ENCODE measurements around the gene COMMD9.

COMMD9 gene

DNA sequence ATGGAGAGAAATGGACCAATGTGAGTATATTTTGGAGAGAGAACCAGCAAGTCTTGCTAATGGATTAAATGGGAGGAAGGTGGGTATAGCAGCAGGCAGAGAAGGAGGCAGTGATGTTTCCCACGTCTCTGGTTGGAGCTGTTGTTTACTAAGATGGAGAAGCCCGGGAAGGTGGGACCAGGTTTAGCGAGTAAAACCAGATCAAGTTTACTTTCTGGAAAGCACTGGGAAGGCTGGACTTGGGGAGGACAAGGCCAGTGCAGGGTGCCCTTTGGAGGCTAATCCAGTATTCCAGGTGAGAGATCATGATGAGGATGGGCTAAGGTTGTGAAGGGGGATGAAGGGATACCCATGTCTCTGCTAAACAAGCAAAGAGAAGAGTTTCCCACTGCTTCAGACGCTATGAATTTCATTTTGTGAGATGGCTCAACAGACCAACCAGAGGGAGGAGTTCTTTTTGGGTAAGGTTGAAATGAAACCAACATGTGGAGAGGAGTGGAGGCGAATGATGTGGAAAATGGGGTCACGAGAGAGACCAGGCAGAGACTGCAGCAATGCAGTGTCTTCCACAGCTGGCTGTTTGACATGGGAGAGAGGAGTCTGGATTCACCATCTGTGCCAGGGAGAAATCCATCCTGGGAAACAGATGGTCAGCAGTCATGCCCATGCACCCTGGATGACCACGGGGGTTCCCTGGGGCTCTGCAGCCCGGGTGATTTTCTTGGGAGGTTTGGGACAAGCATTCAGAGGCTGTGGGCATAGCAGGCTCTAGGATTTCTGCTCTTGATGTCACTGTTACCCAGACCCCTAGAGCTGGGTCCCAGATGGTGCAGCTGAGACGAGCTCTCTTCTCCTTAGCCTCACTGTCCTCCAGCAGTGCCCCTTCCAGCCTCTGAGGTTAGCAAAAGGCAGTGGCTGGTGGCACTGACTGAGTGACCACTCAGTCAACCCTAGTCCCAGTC, 24.9 kb downstream of the COMMD9 start:
- no peaks in the 10 kb centered on the region for H3K9me3 Mint-ChIP-seq
- H3K4me1 Mint-ChIP-seq: no peaks in the 10 kb centered on the region
- peaks cover 50% of the 10 kb centered on the region for H3K27me3 Mint-ChIP-seq
- no peaks in the 10 kb centered on the region for H3K36me3 Mint-ChIP-seq (ENCODE audit: insufficient read depth)
- DNase-seq (ENCODE audit: low spot score in 2 of 2) (no peak), ATAC-seq (replicated peaks; ENCODE audit: extremely low read depth, poor library complexity, severe bottlenecking) (no peak)
- no peak overlapping the region for H3K4me3 Mint-ChIP-seq
- H3K27ac Mint-ChIP-seq (ENCODE audit: low read depth): no peak overlapping the region

- H3K36me3 Mint-ChIP-seq (ENCODE audit: insufficient read depth): no peaks in the 10 kb centered on the region
- H3K27me3 Mint-ChIP-seq: peaks cover 80% of the 10 kb centered on the region
- no peak for DNase-seq (ENCODE audit: low spot score in 2 of 2)
- H3K9me3 Mint-ChIP-seq: no peaks in the 10 kb centered on the region
- no peak overlapping the region for H3K4me3 Mint-ChIP-seq
- ATAC-seq (replicated peaks; ENCODE audit: extremely low read depth, poor library complexity, severe bottlenecking): no peak
- H3K27ac Mint-ChIP-seq (ENCODE audit: low read depth): no peak overlapping the region
- no peaks in the 10 kb centered on the region for H3K4me1 Mint-ChIP-seq
Measured at GRCh38 chr11:36261094-36261493, 28.1 kb downstream of the COMMD9 start.

- no peak overlapping the region for H3K4me3 Mint-ChIP-seq
- ATAC-seq (replicated peaks; ENCODE audit: extremely low read depth, poor library complexity, severe bottlenecking) (no peak), DNase-seq (ENCODE audit: low spot score in 2 of 2) (no peak)
- H3K27ac Mint-ChIP-seq (ENCODE audit: low read depth): no peak overlapping the region
- peaks cover 79% of the 10 kb centered on the region for H3K27me3 Mint-ChIP-seq
- no peaks in the 10 kb centered on the region for H3K9me3 Mint-ChIP-seq
- H3K36me3 Mint-ChIP-seq (ENCODE audit: insufficient read depth): no peaks in the 10 kb centered on the region
- no peaks in the 10 kb centered on the region for H3K4me1 Mint-ChIP-seq
Measured at GRCh38 chr11:36258730-36259360, 30.4 kb downstream of the COMMD9 start.

GRCh38 chr11:36257351-36257750, 31.9 kb downstream of the COMMD9 start:
- H3K9me3 Mint-ChIP-seq: no peaks in the 10 kb centered on the region
- H3K36me3 Mint-ChIP-seq (ENCODE audit: insufficient read depth): no peaks in the 10 kb centered on the region
- H3K27ac Mint-ChIP-seq (ENCODE audit: low read depth): no peak overlapping the region
- DNase-seq (ENCODE audit: low spot score in 2 of 2): no peak
- H3K4me1 Mint-ChIP-seq: no peaks in the 10 kb centered on the region
- no peak overlapping the region for H3K4me3 Mint-ChIP-seq
- ATAC-seq (replicated peaks; ENCODE audit: extremely low read depth, poor library complexity, severe bottlenecking): no peak
- H3K27me3 Mint-ChIP-seq: peaks cover 74% of the 10 kb centered on the region

GRCh38 chr11:36254713-36255112, 34.5 kb downstream of the COMMD9 start:
- Mint-ChIP-seq H3K9me3 (no peaks in the 10 kb centered on the region), H3K4me1 (no peaks in the 10 kb centered on the region), H3K4me3 (no peak overlapping the region), H3K27ac (ENCODE audit: low read depth) (no peak overlapping the region), H3K36me3 (ENCODE audit: insufficient read depth) (no peaks in the 10 kb centered on the region), H3K27me3 (peaks cover 77% of the 10 kb centered on the region)
- ATAC-seq (replicated peaks; ENCODE audit: extremely low read depth, poor library complexity, severe bottlenecking) (no peak), DNase-seq (ENCODE audit: low spot score in 2 of 2) (no peak)

- Mint-ChIP-seq H3K9me3 (no peaks in the 10 kb centered on the region), H3K36me3 (ENCODE audit: insufficient read depth) (no peaks in the 10 kb centered on the region), H3K4me3 (no peak overlapping the region), H3K4me1 (no peaks in the 10 kb centered on the region), H3K27me3 (peaks cover 77% of the 10 kb centered on the region), H3K27ac (ENCODE audit: low read depth) (no peak overlapping the region)
- DNase-seq (ENCODE audit: low spot score in 2 of 2) (no peak), ATAC-seq (replicated peaks; ENCODE audit: extremely low read depth, poor library complexity, severe bottlenecking) (no peak)
Measured at GRCh38 chr11:36253238-36253637, 36.0 kb downstream of the COMMD9 start.

DNA sequence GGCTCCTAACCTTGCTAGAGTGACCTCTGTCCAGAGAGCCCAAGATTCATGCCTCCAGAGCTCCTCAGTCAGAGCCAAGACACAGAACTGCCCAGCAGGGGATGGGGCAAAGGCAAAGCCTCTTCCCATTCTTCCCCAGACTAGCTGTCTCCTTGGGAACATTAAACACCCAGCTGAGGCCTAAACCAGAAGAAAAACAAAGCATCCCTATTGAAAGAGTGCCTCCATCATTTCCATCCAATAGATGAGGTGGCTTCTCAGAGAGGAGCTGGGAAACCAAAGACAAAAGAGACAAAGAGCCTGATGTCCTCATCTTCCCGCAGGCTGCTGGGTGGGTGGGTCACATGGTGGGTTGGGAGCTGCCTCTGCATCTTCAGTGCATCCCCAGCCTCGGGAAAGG, 37.4 kb downstream of the COMMD9 start:
- Mint-ChIP-seq H3K27me3 (peaks cover 77% of the 10 kb centered on the region), H3K4me1 (no peaks in the 10 kb centered on the region), H3K9me3 (no peaks in the 10 kb centered on the region), H3K4me3 (no peak overlapping the region), H3K27ac (ENCODE audit: low read depth) (no peak overlapping the region), H3K36me3 (ENCODE audit: insufficient read depth) (no peaks in the 10 kb centered on the region)
- no peak for DNase-seq (ENCODE audit: low spot score in 2 of 2)
- ATAC-seq (replicated peaks; ENCODE audit: extremely low read depth, poor library complexity, severe bottlenecking): no peak

- no peaks in the 10 kb centered on the region for H3K4me1 Mint-ChIP-seq
- H3K27ac Mint-ChIP-seq (ENCODE audit: low read depth): no peak overlapping the region
- ATAC-seq (replicated peaks; ENCODE audit: extremely low read depth, poor library complexity, severe bottlenecking): no peak
- no peaks in the 10 kb centered on the region for H3K36me3 Mint-ChIP-seq (ENCODE audit: insufficient read depth)
- DNase-seq (ENCODE audit: low spot score in 2 of 2): no peak
- H3K4me3 Mint-ChIP-seq: no peak overlapping the region
- peaks cover 82% of the 10 kb centered on the region for H3K27me3 Mint-ChIP-seq
- no peaks in the 10 kb centered on the region for H3K9me3 Mint-ChIP-seq
Measured at GRCh38 chr11:36249246-36249645, 40.0 kb downstream of the COMMD9 start.

DNA sequence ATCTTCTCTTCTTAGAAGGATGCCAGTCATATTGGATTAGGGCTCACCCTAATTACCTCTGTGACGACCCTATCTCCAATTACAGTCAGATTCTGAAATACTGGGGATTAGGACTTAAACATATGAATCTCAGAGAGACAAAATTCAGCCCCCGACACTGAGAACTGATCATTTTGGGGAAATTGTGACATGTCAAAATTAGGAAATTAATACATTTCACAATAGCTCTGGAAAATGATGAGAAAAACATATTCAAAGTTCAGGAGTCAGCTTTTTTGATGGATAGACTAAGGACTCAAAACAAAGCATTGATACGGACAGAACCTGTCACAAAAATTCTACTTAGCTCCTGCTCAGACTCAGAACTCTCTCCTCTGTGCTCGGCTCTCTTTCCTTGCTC, 40.8 kb downstream of the COMMD9 start:
- H3K27ac Mint-ChIP-seq (ENCODE audit: low read depth): no peak overlapping the region
- no peak overlapping the region for H3K4me3 Mint-ChIP-seq
- DNase-seq (ENCODE audit: low spot score in 2 of 2): no peak
- H3K4me1 Mint-ChIP-seq: no peaks in the 10 kb centered on the region
- no peaks in the 10 kb centered on the region for H3K9me3 Mint-ChIP-seq
- H3K27me3 Mint-ChIP-seq: peaks cover 87% of the 10 kb centered on the region
- no peaks in the 10 kb centered on the region for H3K36me3 Mint-ChIP-seq (ENCODE audit: insufficient read depth)
- ATAC-seq (replicated peaks; ENCODE audit: extremely low read depth, poor library complexity, severe bottlenecking): no peak

GRCh38 chr11:36247493-36247892, 41.7 kb downstream of the COMMD9 start:
- no peak overlapping the region for H3K4me3 Mint-ChIP-seq
- no peaks in the 10 kb centered on the region for H3K9me3 Mint-ChIP-seq
- H3K4me1 Mint-ChIP-seq: no peaks in the 10 kb centered on the region
- no peak overlapping the region for H3K27ac Mint-ChIP-seq (ENCODE audit: low read depth)
- peaks cover 88% of the 10 kb centered on the region for H3K27me3 Mint-ChIP-seq
- ATAC-seq (replicated peaks; ENCODE audit: extremely low read depth, poor library complexity, severe bottlenecking) (no peak), DNase-seq (ENCODE audit: low spot score in 2 of 2) (no peak)
- no peaks in the 10 kb centered on the region for H3K36me3 Mint-ChIP-seq (ENCODE audit: insufficient read depth)

- H3K27ac Mint-ChIP-seq (ENCODE audit: low read depth): no peak overlapping the region
- ATAC-seq (replicated peaks; ENCODE audit: extremely low read depth, poor library complexity, severe bottlenecking) (no peak), DNase-seq (ENCODE audit: low spot score in 2 of 2) (no peak)
- no peaks in the 10 kb centered on the region for H3K9me3 Mint-ChIP-seq
- H3K36me3 Mint-ChIP-seq (ENCODE audit: insufficient read depth): no peaks in the 10 kb centered on the region
- H3K4me3 Mint-ChIP-seq: no peak overlapping the region
- no peaks in the 10 kb centered on the region for H3K4me1 Mint-ChIP-seq
- peaks cover 71% of the 10 kb centered on the region for H3K27me3 Mint-ChIP-seq
Measured at GRCh38 chr11:36243641-36244040, 45.6 kb downstream of the COMMD9 start.

- Mint-ChIP-seq H3K27ac (ENCODE audit: low read depth) (no peak overlapping the region), H3K27me3 (peaks cover 60% of the 10 kb centered on the region), H3K4me3 (no peak overlapping the region), H3K9me3 (no peaks in the 10 kb centered on the region), H3K36me3 (ENCODE audit: insufficient read depth) (no peaks in the 10 kb centered on the region), H3K4me1 (no peaks in the 10 kb centered on the region)
- ATAC-seq (replicated peaks; ENCODE audit: extremely low read depth, poor library complexity, severe bottlenecking) (no peak), DNase-seq (ENCODE audit: low spot score in 2 of 2) (no peak)
Measured at GRCh38 chr11:36241497-36241896, 47.7 kb downstream of the COMMD9 start.

GRCh38 chr11:36240801-36241200, 48.4 kb downstream of the COMMD9 start:
- no peak for ATAC-seq (replicated peaks; ENCODE audit: extremely low read depth, poor library complexity, severe bottlenecking)
- Mint-ChIP-seq H3K4me1 (no peaks in the 10 kb centered on the region), H3K9me3 (no peaks in the 10 kb centered on the region), H3K4me3 (no peak overlapping the region), H3K27ac (ENCODE audit: low read depth) (no peak overlapping the region), H3K36me3 (ENCODE audit: insufficient read depth) (no peaks in the 10 kb centered on the region), H3K27me3 (peaks cover 65% of the 10 kb centered on the region)
- no peak for DNase-seq (ENCODE audit: low spot score in 2 of 2)
